ENCODE data around the gene POLD2.

The POLD2 gene

GRCh38 chr7:44100458-44101302, 22.7 kb downstream of the POLD2 start:
- Mint-ChIP-seq H3K9me3 (no peaks in the 10 kb centered on the region), H3K4me1 (ENCODE audit: low read depth) (peaks cover 2% of the 10 kb centered on the region), H3K4me3 (no peak overlapping the region), H3K36me3 (ENCODE audit: low read depth) (no peaks in the 10 kb centered on the region), H3K27me3 (peaks cover 31% of the 10 kb centered on the region), H3K27ac (no peak overlapping the region)
- intact Hi-C loops (cut with micrococcal nuclease), result no loop called here

GRCh38 chr7:44099669-44100068, 23.7 kb downstream of the POLD2 start:
- Mint-ChIP-seq H3K27me3 (peaks cover 24% of the 10 kb centered on the region), H3K4me1 (ENCODE audit: low read depth) (peaks cover 5% of the 10 kb centered on the region), H3K36me3 (ENCODE audit: low read depth) (no peaks in the 10 kb centered on the region), H3K9me3 (no peaks in the 10 kb centered on the region), H3K27ac (no peak overlapping the region), H3K4me3 (no peak overlapping the region)
- intact Hi-C loops (cut with micrococcal nuclease), result no loop called here

GRCh38 chr7:44098092-44099068, 25.0 kb downstream of the POLD2 start:
- Mint-ChIP-seq H3K27ac (no peak overlapping the region), H3K36me3 (ENCODE audit: low read depth) (no peaks in the 10 kb centered on the region), H3K9me3 (no peaks in the 10 kb centered on the region), H3K4me3 (no peak overlapping the region), H3K27me3 (peaks cover 17% of the 10 kb centered on the region), H3K4me1 (ENCODE audit: low read depth) (peaks cover 9% of the 10 kb centered on the region)
- intact Hi-C loops (cut with micrococcal nuclease), result no loop called here

GRCh38 chr7:44097064-44097932, 26.1 kb downstream of the POLD2 start:
- H3K4me1 Mint-ChIP-seq (ENCODE audit: low read depth), result peaks cover 9% of the 10 kb centered on the region
- no peaks in the 10 kb centered on the region for H3K36me3 Mint-ChIP-seq (ENCODE audit: low read depth)
- no peaks in the 10 kb centered on the region for H3K9me3 Mint-ChIP-seq
- H3K27me3 Mint-ChIP-seq, result peaks cover 8% of the 10 kb centered on the region
- H3K27ac Mint-ChIP-seq, result no peak overlapping the region
- intact Hi-C loops (cut with micrococcal nuclease), result no loop called here
- H3K4me3 Mint-ChIP-seq, result no peak overlapping the region

- H3K4me1 Mint-ChIP-seq (ENCODE audit: low read depth), result peaks cover 9% of the 10 kb centered on the region
- H3K9me3 Mint-ChIP-seq, result no peaks in the 10 kb centered on the region
- no peaks in the 10 kb centered on the region for H3K36me3 Mint-ChIP-seq (ENCODE audit: low read depth)
- no peak overlapping the region for H3K27ac Mint-ChIP-seq
- H3K27me3 Mint-ChIP-seq, result peaks cover 6% of the 10 kb centered on the region
- intact Hi-C loops (cut with micrococcal nuclease), result no loop called here
- no peak overlapping the region for H3K4me3 Mint-ChIP-seq
These were observed 26.9 kb downstream of the POLD2 start for GRCh38 chr7:44096326-44096881.

- Mint-ChIP-seq H3K4me1 (ENCODE audit: low read depth) (peaks cover 9% of the 10 kb centered on the region), H3K27ac (no peak overlapping the region), H3K27me3 (peaks cover 6% of the 10 kb centered on the region), H3K36me3 (ENCODE audit: low read depth) (no peaks in the 10 kb centered on the region), H3K9me3 (no peaks in the 10 kb centered on the region), H3K4me3 (no peak overlapping the region)
- intact Hi-C loops (cut with micrococcal nuclease), result no loop called here
These were observed 27.6 kb downstream of the POLD2 start for GRCh38 chr7:44095781-44096180.

GRCh38 chr7:44094883-44095592, 28.3 kb downstream of the POLD2 start:
- intact Hi-C loops (cut with micrococcal nuclease), result no loop called here
- Mint-ChIP-seq H3K4me1 (ENCODE audit: low read depth) (peaks cover 9% of the 10 kb centered on the region), H3K27me3 (peaks cover 6% of the 10 kb centered on the region), H3K36me3 (ENCODE audit: low read depth) (no peaks in the 10 kb centered on the region), H3K4me3 (no peak overlapping the region), H3K9me3 (no peaks in the 10 kb centered on the region), H3K27ac (no peak overlapping the region)

GRCh38 chr7:44094365-44094764, 29.0 kb downstream of the POLD2 start:
- H3K9me3 Mint-ChIP-seq, result no peaks in the 10 kb centered on the region
- H3K36me3 Mint-ChIP-seq (ENCODE audit: low read depth), result no peaks in the 10 kb centered on the region
- peaks cover 9% of the 10 kb centered on the region for H3K4me1 Mint-ChIP-seq (ENCODE audit: low read depth)
- peaks cover 6% of the 10 kb centered on the region for H3K27me3 Mint-ChIP-seq
- no peak overlapping the region for H3K4me3 Mint-ChIP-seq
- intact Hi-C loops (cut with micrococcal nuclease), result no loop called here
- H3K27ac Mint-ChIP-seq, result no peak overlapping the region

GRCh38 chr7:44093102-44093641, 30.2 kb downstream of the POLD2 start:
- intact Hi-C loops (cut with micrococcal nuclease), result no loop called here
- H3K9me3 Mint-ChIP-seq, result no peaks in the 10 kb centered on the region
- no peak overlapping the region for H3K4me3 Mint-ChIP-seq
- peaks cover 9% of the 10 kb centered on the region for H3K4me1 Mint-ChIP-seq (ENCODE audit: low read depth)
- no peak overlapping the region for H3K27ac Mint-ChIP-seq
- H3K36me3 Mint-ChIP-seq (ENCODE audit: low read depth), result no peaks in the 10 kb centered on the region
- peaks cover 6% of the 10 kb centered on the region for H3K27me3 Mint-ChIP-seq

- Mint-ChIP-seq H3K27ac (peak overlapping the region; percentile 12), H3K4me1 (ENCODE audit: low read depth) (no peaks in the 10 kb centered on the region), H3K36me3 (ENCODE audit: low read depth) (no peaks in the 10 kb centered on the region), H3K4me3 (no peak overlapping the region), H3K27me3 (peaks cover 5% of the 10 kb centered on the region), H3K9me3 (no peaks in the 10 kb centered on the region)
- intact Hi-C loops (cut with micrococcal nuclease), result no loop called here
These were observed 35.2 kb downstream of the POLD2 start for GRCh38 chr7:44087911-44088838.

- Mint-ChIP-seq H3K4me1 (ENCODE audit: low read depth) (peaks cover 5% of the 10 kb centered on the region), H3K27me3 (peaks cover 3% of the 10 kb centered on the region), H3K36me3 (ENCODE audit: low read depth) (peaks cover 5% of the 10 kb centered on the region), H3K27ac (no peak overlapping the region), H3K4me3 (no peak overlapping the region), H3K9me3 (no peaks in the 10 kb centered on the region)
- intact Hi-C loops (cut with micrococcal nuclease), result no loop called here
These were observed 36.7 kb downstream of the POLD2 start for GRCh38 chr7:44086627-44087026.

GRCh38 chr7:44085546-44085945, 37.8 kb downstream of the POLD2 start:
- intact Hi-C loops (cut with micrococcal nuclease), result no loop called here
- no peak overlapping the region for H3K4me3 Mint-ChIP-seq
- peaks cover 3% of the 10 kb centered on the region for H3K27me3 Mint-ChIP-seq
- peaks cover 13% of the 10 kb centered on the region for H3K36me3 Mint-ChIP-seq (ENCODE audit: low read depth)
- no peak overlapping the region for H3K27ac Mint-ChIP-seq
- peaks cover 16% of the 10 kb centered on the region for H3K4me1 Mint-ChIP-seq (ENCODE audit: low read depth)
- no peaks in the 10 kb centered on the region for H3K9me3 Mint-ChIP-seq

All from dendritic cell treated with granulocyte-macrophage colony-stimulating factor and Interleukin-4, amounts not matched to agents 40 ng/mL and 50 ng/mL, for 4 days (primary cell).